Measurements from ENCODE around the gene WEE2. TPM values are rescaled to one million over a fixed set of nuclear protein-coding genes. Genes with fewer than 3 reads are reported as not detected.

WEE2 gene
- total and polyA plus RNA-seq, 2 of the 13 experiments (the other 11 are each of a cell fraction or from before 2014, with no cell fraction given) = not detected

DNA sequence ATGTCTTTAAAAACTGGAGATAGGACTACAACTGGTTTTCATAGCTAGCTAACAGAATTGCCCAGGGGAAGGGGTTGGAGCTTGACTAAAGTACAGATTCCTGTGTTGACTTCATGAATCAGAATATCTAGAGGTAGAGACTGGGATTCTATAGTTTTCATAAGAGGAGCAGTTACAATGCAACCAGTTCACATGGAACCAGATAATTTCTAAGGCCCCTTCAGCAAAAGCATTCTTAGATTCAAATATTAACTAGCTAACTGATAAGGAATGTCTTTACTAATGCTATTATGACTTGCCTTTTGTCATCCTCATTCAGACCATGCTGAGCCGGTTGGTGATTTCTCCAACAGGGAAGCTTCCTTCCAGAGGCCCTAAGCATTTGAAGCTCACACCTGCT lies 5.7 kb downstream of the WEE2 start:
- no peak overlapping the region for H3K4me3 ChIP-seq (replicated peaks in 1 of 3; ENCODE audit: insufficient read depth in 1 of 3, low read depth in 2 of 3, low read length in 3 of 3)
- POLR2A ChIA-PET = no interaction called here
- no peak for ATAC-seq
- in situ Hi-C loops (cut with HindIII; ENCODE audit: extremely low pct_ligation_motif_present, low pct_unique_long_range_greater_than_20kb) = no loop called here
- H3K27me3 ChIP-seq (ENCODE audit: control insufficient read depth in 1 of 2, insufficient read depth in 2 of 2, low read length in 2 of 2) = no peaks in the 10 kb centered on the region; a peak in 1 of 5 replicates
- intact Hi-C loops (cut with micrococcal nuclease; ENCODE audit: unreplicated experiment) = no loop called here
- no peak for FAIRE-seq
- H2AFZ ChIP-seq (ENCODE audit: low read length) = no peak overlapping the region
- WGBS (ENCODE audit: low lambda C conversion rate) = 8% methylated on average over 1 of the region's 1 CpG
- CTCF ChIA-PET (ENCODE audit: low intra/inter-chr PET ratio, low total read pairs) = no interaction called here
- no peak overlapping the region for H3K9ac ChIP-seq (ENCODE audit: insufficient read depth, low read depth, low read length)
- BruUV-seq (replicated peaks) = no TSS peak
- no peaks in the 10 kb centered on the region for H3K79me2 ChIP-seq (ENCODE audit: insufficient read depth, low read length)
- no peak for TF ChIP-seq ZNF10 (CRISPR knock-in tag; IDR thresholded peaks at IDR 0.05; ENCODE audit: borderline replicate concordance, low read depth)
- TF ChIP-seq NFE2 (CRISPR knock-in tag; IDR thresholded peaks at IDR 0.05) = no peak
- no peak for TF ChIP-seq MEIS1 (CRISPR knock-in tag; IDR thresholded peaks at IDR 0.05; ENCODE audit: borderline replicate concordance)
- TF ChIP-seq RBFOX2 (IDR thresholded peaks at IDR 0.05; ENCODE audit: low read depth, low read length) = no peak
- no peak for TF ChIP-seq ZNF546 (CRISPR knock-in tag; conservative IDR thresholded peaks at IDR 0.05)
- TF ChIP-seq, protein P1, sequence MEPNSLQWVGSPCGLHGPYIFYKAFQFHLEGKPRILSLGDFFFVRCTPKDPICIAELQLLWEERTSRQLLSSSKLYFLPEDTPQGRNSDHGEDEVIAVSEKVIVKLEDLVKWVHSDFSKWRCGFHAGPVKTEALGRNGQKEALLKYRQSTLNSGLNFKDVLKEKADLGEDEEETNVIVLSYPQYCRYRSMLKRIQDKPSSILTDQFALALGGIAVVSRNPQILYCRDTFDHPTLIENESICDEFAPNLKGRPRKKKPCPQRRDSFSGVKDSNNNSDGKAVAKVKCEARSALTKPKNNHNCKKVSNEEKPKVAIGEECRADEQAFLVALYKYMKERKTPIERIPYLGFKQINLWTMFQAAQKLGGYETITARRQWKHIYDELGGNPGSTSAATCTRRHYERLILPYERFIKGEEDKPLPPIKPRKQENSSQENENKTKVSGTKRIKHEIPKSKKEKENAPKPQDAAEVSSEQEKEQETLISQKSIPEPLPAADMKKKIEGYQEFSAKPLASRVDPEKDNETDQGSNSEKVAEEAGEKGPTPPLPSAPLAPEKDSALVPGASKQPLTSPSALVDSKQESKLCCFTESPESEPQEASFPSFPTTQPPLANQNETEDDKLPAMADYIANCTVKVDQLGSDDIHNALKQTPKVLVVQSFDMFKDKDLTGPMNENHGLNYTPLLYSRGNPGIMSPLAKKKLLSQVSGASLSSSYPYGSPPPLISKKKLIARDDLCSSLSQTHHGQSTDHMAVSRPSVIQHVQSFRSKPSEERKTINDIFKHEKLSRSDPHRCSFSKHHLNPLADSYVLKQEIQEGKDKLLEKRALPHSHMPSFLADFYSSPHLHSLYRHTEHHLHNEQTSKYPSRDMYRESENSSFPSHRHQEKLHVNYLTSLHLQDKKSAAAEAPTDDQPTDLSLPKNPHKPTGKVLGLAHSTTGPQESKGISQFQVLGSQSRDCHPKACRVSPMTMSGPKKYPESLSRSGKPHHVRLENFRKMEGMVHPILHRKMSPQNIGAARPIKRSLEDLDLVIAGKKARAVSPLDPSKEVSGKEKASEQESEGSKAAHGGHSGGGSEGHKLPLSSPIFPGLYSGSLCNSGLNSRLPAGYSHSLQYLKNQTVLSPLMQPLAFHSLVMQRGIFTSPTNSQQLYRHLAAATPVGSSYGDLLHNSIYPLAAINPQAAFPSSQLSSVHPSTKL (CRISPR knock-in tag; IDR thresholded peaks at IDR 0.05) = no peak
- TF ChIP-seq NR2C2 (CRISPR knock-in tag; IDR thresholded peaks at IDR 0.05; ENCODE audit: borderline replicate concordance) = no peak
- no peak for TF ChIP-seq ZFP36L1 (CRISPR knock-in tag; IDR thresholded peaks at IDR 0.05)
- TF ChIP-seq ZNF326 (CRISPR knock-in tag; IDR thresholded peaks at IDR 0.05; ENCODE audit: borderline replicate concordance) = no peak
- no peak for TF ChIP-seq SRSF4 (IDR thresholded peaks at IDR 0.05; ENCODE audit: low read depth, low read length, poor library complexity, severe bottlenecking)
- TF ChIP-seq FOXP1 (IDR thresholded peaks at IDR 0.05) = no peak
- no peak for TF ChIP-seq FOXP1 (CRISPR knock-in tag; IDR thresholded peaks at IDR 0.05)
- TF ChIP-seq GLI4 (CRISPR knock-in tag; IDR thresholded peaks at IDR 0.05; ENCODE audit: borderline replicate concordance) = no peak
- TF ChIP-seq PRPF4 (IDR thresholded peaks at IDR 0.05; ENCODE audit: low read depth, low read length, poor library complexity, severe bottlenecking) = no peak
- H3K4me2 ChIP-seq (ENCODE audit: low read depth, low read length) = no peak overlapping the region
- no peak for DNase-seq (ENCODE audit: low spot score)
- no peaks in the 10 kb centered on the region for H4K20me1 ChIP-seq (ENCODE audit: insufficient read depth, low read length)
- no peak overlapping the region for H3K27ac ChIP-seq (ENCODE audit: extremely low read length, insufficient read depth, low read length)
- no peaks in the 10 kb centered on the region for H3K9me3 ChIP-seq (ENCODE audit: low read length)
- H3K4me1 ChIP-seq (ENCODE audit: insufficient read depth, low read length) = peaks cover 14% of the 10 kb centered on the region
- H3K36me3 ChIP-seq (replicated peaks in 1 of 2; ENCODE audit: control insufficient read depth in 1 of 2, insufficient read depth in 2 of 2, low read length in 2 of 2) = no peaks in the 10 kb centered on the region
